Activated CD4-positive, alpha-beta T cell treated with anti-CD3 and anti-CD28 coated beads, Interleukin-10, Interleukin-2, amounts not matched to agents 100 ng/mL and 50 ng/mL, durations not matched to agents 16 hours and 8 hours (primary cell): ENCODE measurements around the gene SMIM11.
"Not testable (repeated sequence)": the region's sequence is repeated elsewhere in the genome, so short reads cannot be mapped to it uniquely, and the experiment has no call there.

Experiments used
- DNase-seq: peaks from one replicate; pipeline ENCODE4 v3.0.0-alpha.2; 2020

The SMIM11 gene, protein sequence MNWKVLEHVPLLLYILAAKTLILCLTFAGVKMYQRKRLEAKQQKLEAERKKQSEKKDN

DNA sequence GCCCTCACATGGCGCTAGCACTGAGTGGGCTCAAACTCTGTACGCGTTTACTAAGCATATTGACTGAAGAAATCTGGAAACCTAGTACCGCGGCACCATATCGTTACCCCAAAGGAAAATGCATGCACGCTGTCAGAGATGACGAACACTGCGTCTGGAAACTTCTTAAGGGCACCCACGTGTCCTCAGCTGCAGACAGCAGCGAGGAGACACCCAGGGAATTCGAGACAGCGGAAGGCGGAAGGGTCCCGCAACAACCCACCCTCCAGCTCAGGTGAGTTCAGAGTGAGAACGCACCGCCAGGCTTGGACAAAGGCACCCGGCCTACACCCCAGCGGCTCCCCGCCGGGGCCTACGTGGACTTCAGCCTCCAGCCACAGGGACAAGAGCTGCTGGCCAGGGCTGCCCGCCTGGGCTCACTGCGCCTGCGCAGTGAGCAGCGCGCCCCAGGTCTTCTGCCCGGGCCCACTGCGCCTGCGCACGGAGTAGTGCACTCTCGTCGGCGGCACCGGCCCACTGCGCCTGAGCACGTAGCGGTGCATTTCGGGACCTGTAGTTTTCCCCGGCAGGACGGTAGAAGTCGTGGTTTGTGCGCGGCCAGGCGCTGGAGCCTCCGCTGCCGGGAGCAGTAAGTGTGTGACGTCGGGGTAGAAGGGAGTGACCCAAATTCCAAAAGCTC lies at the start of gene SMIM11:
Gene SMIM11, plus strand, starts transcription at position 568 of the 679 bp plus-strand sequence. CDS start 3,998 bp downstream, outside the sequence.
- not testable (repeated sequence) for DNase-seq

- DNase-seq = no peak
Observed at GRCh38 chr21:34330055-34330454, 45.3 kb upstream of the SMIM11 start.

- DNase-seq = no peak
Observed at GRCh38 chr21:34331726-34332125, 43.6 kb upstream of the SMIM11 start.

GRCh38 chr21:34332347-34332746 lies 43.0 kb upstream of the SMIM11 start:
- DNase-seq = no peak

- DNase-seq = no peak
Observed at GRCh38 chr21:34333121-34333739, 42.1 kb upstream of the SMIM11 start.

DNA sequence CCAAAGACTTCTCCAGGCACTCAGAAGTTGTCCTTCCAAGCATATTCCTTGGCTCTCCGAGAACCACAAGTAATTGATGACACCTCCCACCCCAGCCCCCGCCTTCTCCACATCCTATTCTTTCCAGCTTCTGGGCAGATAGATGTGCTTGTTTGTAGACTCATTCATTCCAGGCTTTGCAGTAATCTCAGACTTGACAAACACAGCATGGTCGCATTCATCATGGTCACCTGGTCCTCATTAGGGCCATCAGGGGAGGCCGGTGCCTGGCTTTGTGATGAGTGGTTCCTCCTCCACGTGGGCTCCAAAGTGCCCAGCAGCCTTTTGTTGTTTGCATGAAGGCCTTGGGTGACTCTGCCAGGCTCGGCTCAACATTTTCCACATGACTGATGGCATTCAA lies 40.0 kb upstream of the SMIM11 start:
- no peak for DNase-seq

DNA sequence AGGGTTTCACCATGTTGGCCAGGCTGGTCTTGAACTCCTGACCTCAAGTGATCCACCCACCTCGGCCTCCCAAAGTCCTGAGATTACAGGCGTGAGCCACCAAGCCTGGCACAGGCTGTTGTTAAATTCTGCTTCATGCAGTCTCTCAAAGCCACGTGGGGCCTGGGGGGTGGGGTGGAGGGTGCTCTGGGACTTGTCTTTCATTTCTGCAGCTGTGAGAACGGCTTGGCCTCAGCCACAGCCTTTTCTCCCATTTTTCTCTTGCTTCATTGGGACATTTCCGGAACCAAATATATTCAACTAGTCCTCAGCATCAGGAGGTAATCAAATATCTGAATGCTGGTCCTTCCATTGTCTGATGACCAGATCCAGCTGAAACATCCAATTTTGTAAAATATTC lies 39.1 kb upstream of the SMIM11 start:
- DNase-seq = no peak

DNA sequence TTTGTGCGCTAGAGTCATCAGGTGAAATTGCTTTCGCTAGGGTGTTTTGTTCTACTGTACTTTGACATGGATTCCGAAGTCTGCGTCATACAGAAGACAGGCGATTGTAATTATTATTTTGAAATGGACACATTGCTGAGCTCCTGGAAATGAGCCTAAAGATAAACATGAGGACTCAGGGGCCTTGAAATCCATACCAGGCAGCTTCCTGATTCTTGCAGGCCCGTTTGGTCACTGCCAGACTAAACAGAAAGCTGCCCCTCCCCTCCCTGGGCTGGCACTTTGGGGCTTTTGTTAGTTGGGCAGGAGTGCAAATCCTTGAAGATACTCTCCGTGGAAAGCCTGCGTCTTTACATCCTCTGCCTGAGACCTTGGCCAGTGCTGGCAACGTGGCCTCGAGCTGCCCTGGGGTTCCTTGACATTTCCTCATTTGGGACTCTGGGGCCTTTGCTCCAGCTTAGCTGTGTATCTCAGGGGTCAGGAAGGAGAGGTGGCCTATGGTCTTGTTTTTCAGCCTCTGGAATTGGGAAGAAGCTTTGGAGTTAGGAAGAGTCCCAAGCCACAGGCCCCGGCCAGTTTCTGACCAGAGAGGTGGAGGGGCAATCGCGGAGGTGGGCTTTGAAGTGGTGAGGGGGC lies 38.4 kb upstream of the SMIM11 start:
- DNase-seq = no peak

DNA sequence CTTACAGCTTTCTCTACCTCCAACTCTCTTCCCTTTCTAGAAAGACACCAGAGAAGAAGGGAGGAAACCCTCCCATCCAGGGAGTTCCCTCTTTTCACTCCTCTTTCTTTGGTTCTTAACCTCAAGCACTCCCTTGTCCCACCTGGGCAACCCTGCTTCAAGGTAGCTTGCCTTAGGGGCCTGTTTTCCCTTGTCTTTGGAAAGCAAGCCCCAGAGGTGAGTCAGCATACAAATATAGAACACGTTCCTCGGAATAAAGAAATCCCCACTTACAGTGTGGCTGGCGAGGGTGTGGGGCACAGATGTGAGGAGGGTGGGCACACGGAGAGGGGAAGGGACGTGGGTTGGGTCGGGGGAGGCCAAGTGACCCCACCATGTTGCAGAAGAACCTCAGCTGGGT lies 37.6 kb upstream of the SMIM11 start:
- DNase-seq = no peak

DNA sequence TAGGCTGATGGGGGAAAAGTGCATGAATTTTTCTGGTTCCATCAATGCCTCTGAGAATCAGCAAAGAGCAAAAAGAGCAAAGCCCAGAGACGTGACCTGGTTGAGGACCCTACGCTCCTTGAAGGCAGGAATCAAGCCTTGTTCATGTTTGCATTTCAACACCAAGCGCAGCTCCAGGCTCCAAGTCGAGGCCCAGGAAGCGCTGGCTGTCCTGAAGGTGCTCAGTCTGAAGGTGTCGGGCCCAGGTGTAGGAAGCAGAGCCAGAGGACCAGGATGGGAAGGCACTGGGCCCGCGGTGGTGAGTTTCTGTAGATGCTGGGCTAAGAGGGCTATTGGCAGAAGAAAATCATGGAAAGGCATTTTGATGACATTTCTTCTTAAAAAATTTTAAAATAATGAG lies 37.1 kb upstream of the SMIM11 start:
- DNase-seq = no peak

DNA sequence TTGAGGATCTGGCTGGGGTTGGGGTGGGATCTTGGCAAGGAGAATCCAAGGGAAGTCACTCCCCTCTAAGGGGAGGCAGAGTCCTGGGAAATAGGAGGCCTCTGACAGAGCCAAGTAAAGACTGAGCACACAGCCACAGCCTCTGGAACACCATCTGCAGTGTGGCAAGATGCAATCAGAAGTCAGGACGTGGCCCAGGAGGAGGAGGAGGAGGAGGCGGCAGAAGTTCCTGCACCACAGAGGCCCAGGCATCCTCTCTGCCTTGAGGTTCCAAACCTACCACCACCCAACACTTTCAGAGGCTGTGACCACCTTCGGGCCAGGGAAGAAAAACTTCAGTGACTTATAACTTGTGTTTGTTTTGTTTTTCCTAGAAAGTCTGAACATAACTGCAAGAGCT lies 35.2 kb upstream of the SMIM11 start:
- DNase-seq = no peak

DNA sequence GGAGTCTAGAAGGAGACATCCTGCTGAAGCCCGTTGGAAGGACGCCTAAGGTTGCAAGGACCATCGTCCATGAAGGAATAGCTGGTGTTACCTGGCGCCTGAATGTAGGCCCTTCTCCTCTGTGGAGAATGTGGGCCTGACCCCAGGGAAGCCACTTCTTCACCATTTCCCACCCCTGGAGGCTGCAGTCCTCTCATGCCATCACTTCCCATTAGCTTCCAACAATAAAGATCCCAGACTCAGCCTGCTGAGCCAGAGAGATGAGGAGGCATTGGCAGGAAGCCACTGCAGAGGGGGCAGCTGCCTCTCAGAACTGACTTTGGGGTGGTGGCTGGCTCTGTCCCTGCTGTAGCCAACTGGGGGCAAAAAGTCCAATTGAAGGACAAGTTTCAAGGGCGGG lies 32.8 kb upstream of the SMIM11 start:
- DNase-seq = no peak

- no peak for DNase-seq
Observed at GRCh38 chr21:34343347-34343746, 32.0 kb upstream of the SMIM11 start.

DNA sequence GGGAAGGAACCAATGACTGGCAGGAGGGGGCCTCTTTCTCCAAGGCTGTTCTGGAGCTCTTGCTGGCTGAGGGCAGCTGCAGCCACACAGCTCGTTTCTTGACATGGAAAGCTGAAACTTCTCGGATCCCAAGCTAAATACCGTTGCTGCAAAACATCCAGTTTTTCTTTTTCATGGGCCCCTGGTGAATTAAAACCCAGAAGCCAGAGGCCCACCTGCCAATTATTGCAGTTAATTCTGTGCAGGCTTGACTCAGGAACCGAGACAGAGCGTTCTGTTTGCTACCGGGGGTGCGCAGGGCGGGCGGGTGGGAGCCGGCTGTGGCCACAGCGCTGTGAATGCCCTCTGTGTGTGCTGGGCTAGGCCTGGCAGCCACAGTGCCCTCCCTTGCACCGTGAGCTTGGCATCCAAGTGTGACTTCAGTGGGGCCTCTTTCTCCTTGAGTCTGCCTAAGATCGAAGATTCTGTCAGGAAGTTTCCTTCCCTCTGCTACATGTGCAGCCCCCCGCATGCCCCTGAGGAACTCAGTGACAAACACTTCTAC lies 31.4 kb upstream of the SMIM11 start:
- DNase-seq = no peak

GRCh38 chr21:34344584-34344983 lies 30.7 kb upstream of the SMIM11 start:
- no peak for DNase-seq

- DNase-seq = no peak
Observed at GRCh38 chr21:34345091-34345871, 30.0 kb upstream of the SMIM11 start.

DNA sequence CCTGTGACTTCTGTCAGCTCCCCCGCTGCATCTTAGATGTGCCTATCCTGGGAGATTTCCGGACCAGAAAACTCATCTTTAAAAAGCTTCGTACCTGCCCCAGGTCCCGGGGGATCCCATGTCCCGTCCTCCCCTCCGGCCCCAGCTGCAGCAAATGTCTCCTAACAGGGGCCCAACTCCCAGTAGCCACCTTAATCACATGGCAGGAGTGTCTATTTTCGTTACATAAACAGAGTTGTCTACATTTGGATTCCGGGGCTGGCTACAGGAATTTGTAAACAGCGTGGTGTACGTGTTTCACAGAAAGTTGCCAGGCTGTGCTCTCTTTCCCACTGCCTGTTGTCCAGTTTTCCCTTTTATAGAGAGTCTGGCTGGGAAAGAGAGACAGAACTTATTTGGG lies 29.4 kb upstream of the SMIM11 start:
- DNase-seq = no peak

- no peak for DNase-seq
Observed at GRCh38 chr21:34348890-34349519, 26.3 kb upstream of the SMIM11 start.

DNA sequence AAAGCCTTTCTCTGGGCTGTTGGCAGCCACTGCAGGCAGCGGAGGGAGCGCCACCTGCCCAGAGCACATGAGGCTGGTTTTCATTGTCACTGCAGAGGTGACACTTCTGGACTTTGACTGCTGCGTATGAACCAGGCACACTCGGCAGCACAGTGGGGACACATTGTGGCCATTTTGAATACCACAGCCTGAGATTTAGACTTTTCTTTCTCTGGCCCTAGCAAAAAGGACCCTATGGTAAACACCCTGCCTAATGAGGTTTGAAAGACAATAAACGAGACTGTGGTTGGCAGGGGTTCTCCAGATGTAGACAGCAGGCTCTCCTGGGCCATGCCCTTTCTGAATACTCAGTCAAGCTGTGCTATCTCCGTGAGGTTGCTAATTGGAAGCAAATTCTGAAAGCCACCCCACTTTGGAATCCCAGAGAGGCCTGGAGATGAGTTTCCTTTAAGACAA lies 23.5 kb upstream of the SMIM11 start:
- peak; percentile 50 for DNase-seq

GRCh38 chr21:34352556-34352955 lies 22.8 kb upstream of the SMIM11 start:
- no peak for DNase-seq

GRCh38 chr21:34353182-34353581 lies 22.1 kb upstream of the SMIM11 start:
- DNase-seq = no peak

- no peak for DNase-seq
Observed at GRCh38 chr21:34354836-34355235, 20.5 kb upstream of the SMIM11 start.

GRCh38 chr21:34355570-34355969 lies 19.7 kb upstream of the SMIM11 start:
- no peak for DNase-seq
